GM12864 (cell line): ENCODE results near the gene RPUSD4.

ENCODE experiments used
- DNase-seq: peaks from one replicate; pipeline ENCODE4 v3.0.0-alpha.2; 2011; ENCODE audit warnings: low read depth
- H3K4me3 ChIP-seq: 2 replicates; pipeline ENCODE4 v1.5.1; 2011; ENCODE audit warnings: mild to moderate bottlenecking, low read depth, low read length, control low read depth
- TF ChIP-seq, protein P1 (sequence below): IDR thresholded peaks from 2 replicates; pipeline ENCODE4 v1.5.1; 2011; ENCODE audit warnings: low read depth, mild to moderate bottlenecking, moderate library complexity, low read length, control low read depth, inconsistent platforms; ENCODE audit errors: missing control alignments

Gene RPUSD4

DNA sequence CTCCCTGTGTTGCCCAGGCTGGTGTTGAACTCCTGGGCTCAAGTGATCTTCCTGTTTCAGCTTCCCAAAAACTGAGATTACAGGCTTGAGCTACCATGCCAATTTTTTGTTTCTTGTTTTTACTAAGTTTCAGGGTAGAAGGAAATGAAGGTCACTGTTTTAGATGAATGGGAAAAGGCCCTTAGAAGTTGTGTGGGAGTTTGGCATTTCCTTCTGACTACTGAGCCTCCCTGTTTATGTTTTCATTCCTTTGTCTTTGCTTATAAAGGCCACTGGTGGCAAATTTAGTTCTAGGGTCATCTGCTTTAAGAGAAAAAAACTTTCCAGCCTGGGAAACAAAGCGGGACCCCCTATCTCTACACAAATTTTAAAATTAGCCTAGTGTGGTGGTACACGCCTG lies 35.2 kb upstream of the RPUSD4 start:
- H3K4me3 ChIP-seq = no peak overlapping the region
- no peak for DNase-seq
- TF ChIP-seq, protein P1, sequence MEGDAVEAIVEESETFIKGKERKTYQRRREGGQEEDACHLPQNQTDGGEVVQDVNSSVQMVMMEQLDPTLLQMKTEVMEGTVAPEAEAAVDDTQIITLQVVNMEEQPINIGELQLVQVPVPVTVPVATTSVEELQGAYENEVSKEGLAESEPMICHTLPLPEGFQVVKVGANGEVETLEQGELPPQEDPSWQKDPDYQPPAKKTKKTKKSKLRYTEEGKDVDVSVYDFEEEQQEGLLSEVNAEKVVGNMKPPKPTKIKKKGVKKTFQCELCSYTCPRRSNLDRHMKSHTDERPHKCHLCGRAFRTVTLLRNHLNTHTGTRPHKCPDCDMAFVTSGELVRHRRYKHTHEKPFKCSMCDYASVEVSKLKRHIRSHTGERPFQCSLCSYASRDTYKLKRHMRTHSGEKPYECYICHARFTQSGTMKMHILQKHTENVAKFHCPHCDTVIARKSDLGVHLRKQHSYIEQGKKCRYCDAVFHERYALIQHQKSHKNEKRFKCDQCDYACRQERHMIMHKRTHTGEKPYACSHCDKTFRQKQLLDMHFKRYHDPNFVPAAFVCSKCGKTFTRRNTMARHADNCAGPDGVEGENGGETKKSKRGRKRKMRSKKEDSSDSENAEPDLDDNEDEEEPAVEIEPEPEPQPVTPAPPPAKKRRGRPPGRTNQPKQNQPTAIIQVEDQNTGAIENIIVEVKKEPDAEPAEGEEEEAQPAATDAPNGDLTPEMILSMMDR = no peak

GRCh38 chr11:126233391-126233790 lies 21.9 kb upstream of the RPUSD4 start:
- TF ChIP-seq, protein P1 = no peak
- H3K4me3 ChIP-seq = no peak overlapping the region
- no peak for DNase-seq

GRCh38 chr11:126232683-126233082 lies 21.2 kb upstream of the RPUSD4 start:
- no peak overlapping the region for H3K4me3 ChIP-seq
- TF ChIP-seq, protein P1 = no peak
- DNase-seq = no peak

- no peak overlapping the region for H3K4me3 ChIP-seq
- TF ChIP-seq, protein P1 = no peak
- DNase-seq = no peak
These were observed 20.4 kb upstream of the RPUSD4 start for GRCh38 chr11:126231725-126232459.

DNA sequence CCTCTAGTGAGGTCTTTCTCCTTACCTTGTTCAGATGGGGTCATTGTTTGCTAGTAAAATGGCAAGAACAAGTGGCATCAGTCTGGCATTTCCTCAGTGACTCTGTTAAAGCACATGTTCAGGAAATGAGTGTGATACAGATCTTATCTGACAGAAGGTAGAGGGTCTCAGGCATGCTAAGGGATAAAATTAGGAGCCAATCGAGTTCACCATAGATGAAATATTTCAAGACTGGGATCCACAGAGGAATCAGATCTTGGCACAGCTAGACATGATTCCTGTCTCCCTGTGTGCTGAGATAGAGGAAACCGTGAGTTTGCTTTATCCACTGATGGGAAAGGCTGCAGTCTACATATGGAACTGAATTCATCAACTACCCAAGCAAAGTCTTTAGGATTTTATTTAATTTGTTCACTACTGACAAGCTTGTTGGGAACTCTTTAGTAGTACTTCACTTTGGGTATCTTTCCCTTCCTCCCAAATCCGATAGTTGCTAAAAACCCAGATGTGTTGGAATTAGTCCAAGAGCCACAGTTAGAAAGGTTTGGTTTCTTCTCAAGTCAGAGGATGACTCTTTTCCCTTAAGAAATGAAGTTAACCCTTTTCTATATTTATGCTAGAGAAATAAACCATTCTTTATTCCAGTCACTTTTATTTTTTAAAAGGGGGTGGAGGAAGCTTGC lies 18.5 kb upstream of the RPUSD4 start:
- TF ChIP-seq, protein P1 = no peak
- no peak for DNase-seq
- H3K4me3 ChIP-seq = no peak overlapping the region

DNA sequence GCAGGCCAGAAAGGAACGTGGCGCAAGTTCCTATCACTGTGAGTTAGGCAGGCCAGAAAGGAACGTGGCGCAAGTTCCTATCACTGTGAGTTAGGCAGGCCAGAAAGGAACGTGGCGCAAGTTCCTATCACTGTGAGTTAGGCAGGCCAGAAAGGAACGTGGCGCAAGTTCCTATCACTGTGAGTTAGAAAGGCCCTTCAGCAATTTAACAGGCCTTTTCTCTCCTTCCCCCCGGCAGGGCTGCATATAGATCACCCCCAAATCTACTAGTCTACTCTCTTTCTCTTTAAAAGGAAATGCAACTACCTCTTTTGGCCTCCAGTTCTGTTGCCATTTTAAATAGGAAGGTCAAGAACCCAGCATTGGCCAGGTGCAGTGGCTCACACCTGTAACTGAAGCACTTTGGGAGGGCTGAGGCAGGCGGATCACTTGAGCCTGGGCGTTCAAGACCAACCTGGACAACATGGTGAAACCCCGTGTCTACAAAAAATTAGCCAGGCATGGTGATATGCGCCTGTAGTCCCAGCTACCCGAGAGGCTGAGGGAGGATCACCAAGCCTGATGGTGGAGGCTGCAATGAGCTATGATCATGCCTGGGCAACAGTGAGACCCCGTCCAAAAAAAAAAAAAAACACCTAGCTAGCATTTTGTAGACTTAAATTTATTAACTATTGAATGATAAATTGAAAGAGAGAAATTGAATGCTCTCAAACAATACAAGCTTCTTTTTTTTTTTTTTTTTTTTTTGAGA lies 15.1 kb upstream of the RPUSD4 start:
- TF ChIP-seq, protein P1 = no peak
- H3K4me3 ChIP-seq = no peak overlapping the region
- DNase-seq = no peak
